ENCODE results near the gene RPL22. TPM values are rescaled to one million over a fixed set of nuclear protein-coding genes. Genes with fewer than 3 reads are reported as not detected.

Gene RPL22
- total RNA-seq, 1 experiment from 2014 or later, result 309 TPM

GRCh38 chr1:6152181-6152580 lies 47.2 kb downstream of the RPL22 start:
- ChIA-PET CTCF (no interaction called here), POLR2A (no interaction called here)
- intact Hi-C loops (cut with micrococcal nuclease; ENCODE audit: unreplicated experiment) (no loop called here), in situ Hi-C loops (cut with HindIII; ENCODE audit: low pct_unique_long_range_greater_than_20kb, low sequenced_read_pairs) (no loop called here)
- TF ChIP-seq TCF7L2 (IDR thresholded peaks at IDR 0.05; ENCODE audit: low read depth, low read length) (no peak), SIN3A (IDR thresholded peaks at IDR 0.05; ENCODE audit: borderline replicate concordance, insufficient read depth, low read depth, low read length) (no peak), REST (IDR thresholded peaks at IDR 0.05; ENCODE audit: insufficient read depth in 1 of 2, low read depth in 2 of 2, low read length in 1 of 2) (no peak)
- TF ChIP-seq, protein P1, sequence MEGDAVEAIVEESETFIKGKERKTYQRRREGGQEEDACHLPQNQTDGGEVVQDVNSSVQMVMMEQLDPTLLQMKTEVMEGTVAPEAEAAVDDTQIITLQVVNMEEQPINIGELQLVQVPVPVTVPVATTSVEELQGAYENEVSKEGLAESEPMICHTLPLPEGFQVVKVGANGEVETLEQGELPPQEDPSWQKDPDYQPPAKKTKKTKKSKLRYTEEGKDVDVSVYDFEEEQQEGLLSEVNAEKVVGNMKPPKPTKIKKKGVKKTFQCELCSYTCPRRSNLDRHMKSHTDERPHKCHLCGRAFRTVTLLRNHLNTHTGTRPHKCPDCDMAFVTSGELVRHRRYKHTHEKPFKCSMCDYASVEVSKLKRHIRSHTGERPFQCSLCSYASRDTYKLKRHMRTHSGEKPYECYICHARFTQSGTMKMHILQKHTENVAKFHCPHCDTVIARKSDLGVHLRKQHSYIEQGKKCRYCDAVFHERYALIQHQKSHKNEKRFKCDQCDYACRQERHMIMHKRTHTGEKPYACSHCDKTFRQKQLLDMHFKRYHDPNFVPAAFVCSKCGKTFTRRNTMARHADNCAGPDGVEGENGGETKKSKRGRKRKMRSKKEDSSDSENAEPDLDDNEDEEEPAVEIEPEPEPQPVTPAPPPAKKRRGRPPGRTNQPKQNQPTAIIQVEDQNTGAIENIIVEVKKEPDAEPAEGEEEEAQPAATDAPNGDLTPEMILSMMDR (IDR thresholded peaks at IDR 0.05), result no peak
- Histone ChIP-seq H3K36me3 (ENCODE audit: control insufficient read depth, insufficient read depth, low read length) (no peaks in the 10 kb centered on the region), H3K9me3 (ENCODE audit: control insufficient read depth, insufficient read depth, low read depth, low read length) (no peaks in the 10 kb centered on the region), H3K27me3 (ENCODE audit: control insufficient read depth, insufficient read depth, low read length) (no peaks in the 10 kb centered on the region), H3K27ac (ENCODE audit: low read length) (no peak overlapping the region), H3K4me3 (ENCODE audit: low read depth in 2 of 2, low read length in 2 of 2) (no peak overlapping the region), H3K4me1 (ENCODE audit: control insufficient read depth, insufficient read depth, low read length) (peaks cover 11% of the 10 kb centered on the region)
- no TSS peak for BruUV-seq (replicated peaks)
- DNase-seq (ENCODE audit: low read depth, low spot score) (no peak), ATAC-seq (no peak)

GRCh38 chr1:6151291-6151822 lies 48.0 kb downstream of the RPL22 start:
- no peak overlapping the region for H3K4me3 ChIP-seq (ENCODE audit: low read depth in 2 of 2, low read length in 2 of 2)
- TF ChIP-seq, protein P1 (IDR thresholded peaks at IDR 0.05), result no peak
- TF ChIP-seq POLR2AphosphoS5 (IDR thresholded peaks at IDR 0.05; ENCODE audit: low read depth, low read length) (no peak), TCF7L2 (IDR thresholded peaks at IDR 0.05; ENCODE audit: low read depth, low read length) (no peak), SIN3A (IDR thresholded peaks at IDR 0.05; ENCODE audit: borderline replicate concordance, insufficient read depth, low read depth, low read length) (no peak), REST (IDR thresholded peaks at IDR 0.05; ENCODE audit: insufficient read depth in 1 of 2, low read depth in 2 of 2, low read length in 1 of 2) (no peak)
- H3K4me1 ChIP-seq (ENCODE audit: control insufficient read depth, insufficient read depth, low read length), result peaks cover 2% of the 10 kb centered on the region; the same call in 1 of the 2 replicates
- intact Hi-C loops (cut with micrococcal nuclease; ENCODE audit: unreplicated experiment) (no loop called here), in situ Hi-C loops (cut with HindIII; ENCODE audit: low pct_unique_long_range_greater_than_20kb, low sequenced_read_pairs) (no loop called here)
- H3K9me3 ChIP-seq (ENCODE audit: control insufficient read depth, insufficient read depth, low read depth, low read length), result no peaks in the 10 kb centered on the region
- ATAC-seq, result no peak
- H3K27me3 ChIP-seq (ENCODE audit: control insufficient read depth, insufficient read depth, low read length), result no peaks in the 10 kb centered on the region
- ChIA-PET POLR2A (interaction anchor here (0.6 kb wide), 1 partner anchor 341 kb away, joined by 3 read pairs; no protein-coding TSS in a partner anchor), CTCF (no interaction called here)
- H3K27ac ChIP-seq (ENCODE audit: low read length), result no peak overlapping the region
- BruUV-seq (replicated peaks), result no TSS peak
- no peak for DNase-seq (ENCODE audit: low read depth, low spot score)
- H3K36me3 ChIP-seq (ENCODE audit: control insufficient read depth, insufficient read depth, low read length), result no peaks in the 10 kb centered on the region

Data from Panc1 (cell line).